Thyroid gland (tissue), 4 donors: ENCODE results near the gene ADCYAP1.

Experiments used
- POLR2A ChIP-seq, 2 donors: fragments of 450-650 bp; IDR thresholded peaks; one replicate each; pipeline ENCODE4 v1.6.1; 2017; ENCODE audit warnings: antibody characterized with exemption in 2 of 2, mild to moderate bottlenecking in 2 of 2, moderate library complexity in 1 of 2
- TF ChIP-seq, protein P1 (sequence below), 6 experiments: fragments of 200-600 bp in 3 of 6; fragments of 450-650 bp in 3 of 6; sonication (generic) in 3 of 6; IDR thresholded peaks; one replicate each; pipeline ENCODE4 v1.5.1; 2016 to 2019; ENCODE audit warnings: antibody characterized with exemption in 6 of 6, mild to moderate bottlenecking in 2 of 6, inconsistent platforms in 1 of 6, moderate library complexity in 1 of 6

DNA sequence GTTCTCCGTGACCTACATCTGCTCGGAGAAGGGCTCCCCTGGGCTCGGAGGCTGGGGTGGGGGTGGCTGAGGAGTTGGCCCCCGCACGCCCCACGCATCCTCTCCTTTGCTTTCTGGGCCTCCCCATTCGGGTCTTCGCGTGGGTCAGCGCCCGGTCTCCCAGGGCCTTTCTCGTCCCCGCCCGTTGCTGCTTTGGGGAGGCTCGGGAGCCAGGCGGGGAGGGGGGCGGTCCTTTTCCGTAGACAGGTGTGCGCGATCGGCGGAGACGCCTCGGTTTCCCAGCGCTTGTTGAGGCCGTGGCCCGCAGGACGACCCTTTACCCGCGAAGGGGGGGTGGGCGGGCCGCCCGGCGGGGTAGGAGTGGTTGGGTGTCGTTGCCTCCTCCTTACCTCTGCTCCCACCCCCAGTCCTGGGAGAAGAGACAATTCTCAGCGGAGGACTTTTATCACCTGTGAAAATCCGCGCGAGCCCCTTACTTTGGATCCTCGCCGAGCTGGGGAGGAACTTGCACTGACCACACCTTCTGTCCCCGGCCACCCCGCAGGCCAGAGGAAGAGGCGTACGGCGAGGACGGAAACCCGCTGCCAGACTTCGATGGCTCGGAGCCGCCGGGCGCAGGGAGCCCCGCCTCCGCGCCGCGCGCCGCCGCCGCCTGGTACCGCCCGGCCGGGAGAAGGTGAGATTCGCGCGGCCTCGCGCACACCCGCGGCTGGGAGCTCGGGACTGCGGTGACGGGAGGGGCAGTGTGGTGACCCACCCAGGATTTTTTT is 2.6 kb downstream of the ADCYAP1 start:
- TF ChIP-seq, protein P1, sequence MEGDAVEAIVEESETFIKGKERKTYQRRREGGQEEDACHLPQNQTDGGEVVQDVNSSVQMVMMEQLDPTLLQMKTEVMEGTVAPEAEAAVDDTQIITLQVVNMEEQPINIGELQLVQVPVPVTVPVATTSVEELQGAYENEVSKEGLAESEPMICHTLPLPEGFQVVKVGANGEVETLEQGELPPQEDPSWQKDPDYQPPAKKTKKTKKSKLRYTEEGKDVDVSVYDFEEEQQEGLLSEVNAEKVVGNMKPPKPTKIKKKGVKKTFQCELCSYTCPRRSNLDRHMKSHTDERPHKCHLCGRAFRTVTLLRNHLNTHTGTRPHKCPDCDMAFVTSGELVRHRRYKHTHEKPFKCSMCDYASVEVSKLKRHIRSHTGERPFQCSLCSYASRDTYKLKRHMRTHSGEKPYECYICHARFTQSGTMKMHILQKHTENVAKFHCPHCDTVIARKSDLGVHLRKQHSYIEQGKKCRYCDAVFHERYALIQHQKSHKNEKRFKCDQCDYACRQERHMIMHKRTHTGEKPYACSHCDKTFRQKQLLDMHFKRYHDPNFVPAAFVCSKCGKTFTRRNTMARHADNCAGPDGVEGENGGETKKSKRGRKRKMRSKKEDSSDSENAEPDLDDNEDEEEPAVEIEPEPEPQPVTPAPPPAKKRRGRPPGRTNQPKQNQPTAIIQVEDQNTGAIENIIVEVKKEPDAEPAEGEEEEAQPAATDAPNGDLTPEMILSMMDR (IDR thresholded peaks at IDR 0.05): no peak
- TF ChIP-seq POLR2A (IDR thresholded peaks at IDR 0.05): no peak
